ENCODE data around the gene CRACR2A. TPM values are rescaled to one million over a fixed set of nuclear protein-coding genes. Genes with fewer than 3 reads are reported as not detected.

The CRACR2A gene
- total RNA-seq, 1 experiment from 2014 or later: not detected

GRCh38 chr12:3700861-3701260 is 52.0 kb downstream of the CRACR2A start:
- no peaks in the 10 kb centered on the region for H3K79me2 ChIP-seq (ENCODE audit: low read length)
- CTCF ChIA-PET: no interaction called here
- no peaks in the 10 kb centered on the region for H3K9me3 ChIP-seq (ENCODE audit: low read length)
- no peaks in the 10 kb centered on the region for H3K36me3 ChIP-seq (ENCODE audit: low read depth, low read length)
- POLR2A ChIA-PET (ENCODE audit: unreplicated experiment): no interaction called here
- no peaks in the 10 kb centered on the region for H4K20me1 ChIP-seq (ENCODE audit: low read length)
- no peaks in the 10 kb centered on the region for H3K9me2 ChIP-seq (replicated peaks; ENCODE audit: low read length)
- no peak overlapping the region for H3K4me3 ChIP-seq (ENCODE audit: low read length)
- H3K9ac ChIP-seq (ENCODE audit: low read length): no peak overlapping the region
- intact Hi-C loops (cut with micrococcal nuclease): no loop called here
- no peaks in the 10 kb centered on the region for H3F3A ChIP-seq (ENCODE audit: low read length, unreplicated experiment)
- BruUV-seq (replicated peaks): no TSS peak
- ATAC-seq (no peak), DNase-seq (no peak)
- TF ChIP-seq EZH2 (IDR thresholded peaks at IDR 0.05; ENCODE audit: low read length, unreplicated experiment): no peak
- no peak for TF ChIP-seq CTCF (conservative IDR thresholded peaks at IDR 0.05; ENCODE audit: low read depth, low read length)
- no peak for TF ChIP-seq EZH2phosphoT487 (IDR thresholded peaks at IDR 0.05; ENCODE audit: borderline replicate concordance, low read length)
- no peak overlapping the region for H2AFZ ChIP-seq (ENCODE audit: low read length)
- H3K4me1 ChIP-seq (ENCODE audit: insufficient read depth, low read length): peaks cover 16% of the 10 kb centered on the region
- no peak overlapping the region for H3K27ac ChIP-seq (ENCODE audit: low read length)
- H3K27me3 ChIP-seq (ENCODE audit: low read length): peaks cover 24% of the 10 kb centered on the region
- H3K4me2 ChIP-seq (ENCODE audit: low read length): no peak overlapping the region

GRCh38 chr12:3698218-3698974 is 54.5 kb downstream of the CRACR2A start:
- POLR2A ChIA-PET (ENCODE audit: unreplicated experiment): interaction anchor here (0.7 kb wide), 1 partner anchor 462 kb away, joined by 3 read pairs; no protein-coding TSS in a partner anchor
- DNase-seq (peak; percentile 80), ATAC-seq (peak; percentile 87)
- Histone ChIP-seq H3K9me2 (replicated peaks; ENCODE audit: low read length) (no peaks in the 10 kb centered on the region), H4K20me1 (ENCODE audit: low read length) (no peaks in the 10 kb centered on the region), H3K27me3 (ENCODE audit: low read length) (peaks cover 8% of the 10 kb centered on the region; the same call in 1 of the 2 replicates), H3K4me1 (ENCODE audit: insufficient read depth, low read length) (peaks cover 16% of the 10 kb centered on the region), H3K9ac (ENCODE audit: low read length) (no peak overlapping the region), H3K9me3 (ENCODE audit: low read length) (no peaks in the 10 kb centered on the region), H3F3A (ENCODE audit: low read length, unreplicated experiment) (no peaks in the 10 kb centered on the region), H2AFZ (ENCODE audit: low read length) (peak overlapping the region; percentile 39), H3K4me2 (ENCODE audit: low read length) (peak overlapping the region; percentile 34; the same call in 1 of the 2 replicates), H3K4me3 (ENCODE audit: low read length) (no peak overlapping the region), H3K79me2 (ENCODE audit: low read length) (no peaks in the 10 kb centered on the region), H3K27ac (ENCODE audit: low read length) (peak overlapping the region; percentile 39), H3K36me3 (ENCODE audit: low read depth, low read length) (no peaks in the 10 kb centered on the region)
- no TSS peak for BruUV-seq (replicated peaks)
- TF ChIP-seq CTCF (conservative IDR thresholded peaks at IDR 0.05; ENCODE audit: low read depth, low read length) (no peak), EZH2phosphoT487 (IDR thresholded peaks at IDR 0.05; ENCODE audit: borderline replicate concordance, low read length) (no peak), EZH2 (IDR thresholded peaks at IDR 0.05; ENCODE audit: low read length, unreplicated experiment) (no peak)
- intact Hi-C loops (cut with micrococcal nuclease): no loop called here
- CTCF ChIA-PET: no interaction called here

- no TSS peak for BruUV-seq (replicated peaks)
- no peaks in the 10 kb centered on the region for H3K9me3 ChIP-seq (ENCODE audit: low read length)
- no peak for DNase-seq
- H3K4me1 ChIP-seq (ENCODE audit: insufficient read depth, low read length): peaks cover 16% of the 10 kb centered on the region
- POLR2A ChIA-PET (ENCODE audit: unreplicated experiment): no interaction called here
- no peak overlapping the region for H3K4me2 ChIP-seq (ENCODE audit: low read length)
- CTCF ChIA-PET: no interaction called here
- no peaks in the 10 kb centered on the region for H4K20me1 ChIP-seq (ENCODE audit: low read length)
- no peak for TF ChIP-seq EZH2 (IDR thresholded peaks at IDR 0.05; ENCODE audit: low read length, unreplicated experiment)
- TF ChIP-seq CTCF (conservative IDR thresholded peaks at IDR 0.05; ENCODE audit: low read depth, low read length): no peak
- TF ChIP-seq EZH2phosphoT487 (IDR thresholded peaks at IDR 0.05; ENCODE audit: borderline replicate concordance, low read length): no peak
- no peak for ATAC-seq
- no peak overlapping the region for H2AFZ ChIP-seq (ENCODE audit: low read length)
- no peaks in the 10 kb centered on the region for H3K79me2 ChIP-seq (ENCODE audit: low read length)
- no peaks in the 10 kb centered on the region for H3K9me2 ChIP-seq (replicated peaks; ENCODE audit: low read length)
- H3K27ac ChIP-seq (ENCODE audit: low read length): no peak overlapping the region
- no peak overlapping the region for H3K9ac ChIP-seq (ENCODE audit: low read length)
- intact Hi-C loops (cut with micrococcal nuclease): no loop called here
- H3K27me3 ChIP-seq (ENCODE audit: low read length): peaks cover 4% of the 10 kb centered on the region; the same call in 1 of the 2 replicates
- H3K4me3 ChIP-seq (ENCODE audit: low read length): no peak overlapping the region
- H3F3A ChIP-seq (ENCODE audit: low read length, unreplicated experiment): no peaks in the 10 kb centered on the region
- no peaks in the 10 kb centered on the region for H3K36me3 ChIP-seq (ENCODE audit: low read depth, low read length)
Measured at GRCh38 chr12:3697311-3697870, 55.5 kb downstream of the CRACR2A start.
